ENCODE results near the gene TBC1D17.

DNA sequence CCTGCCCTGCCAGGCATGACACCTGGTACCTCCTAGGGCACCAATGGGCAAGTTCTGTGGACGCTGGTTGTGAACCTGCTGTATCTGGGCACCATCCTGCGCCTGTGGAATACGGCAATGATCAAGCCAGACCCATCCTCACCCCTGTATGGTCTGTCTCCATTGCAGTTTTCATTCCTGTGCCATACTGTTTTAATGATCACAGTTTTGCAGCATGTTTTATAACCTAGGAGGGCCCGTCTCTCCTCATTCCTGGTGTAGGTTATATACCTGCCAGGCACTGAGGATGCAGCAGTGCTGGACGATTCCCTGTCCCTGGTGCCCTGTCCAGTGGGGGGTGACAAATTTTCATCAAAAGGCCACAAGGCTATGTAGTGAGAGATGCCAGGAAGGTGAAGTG lies 5.6 kb downstream of the TBC1D17 start:
- TF ChIP-seq, protein P1, sequence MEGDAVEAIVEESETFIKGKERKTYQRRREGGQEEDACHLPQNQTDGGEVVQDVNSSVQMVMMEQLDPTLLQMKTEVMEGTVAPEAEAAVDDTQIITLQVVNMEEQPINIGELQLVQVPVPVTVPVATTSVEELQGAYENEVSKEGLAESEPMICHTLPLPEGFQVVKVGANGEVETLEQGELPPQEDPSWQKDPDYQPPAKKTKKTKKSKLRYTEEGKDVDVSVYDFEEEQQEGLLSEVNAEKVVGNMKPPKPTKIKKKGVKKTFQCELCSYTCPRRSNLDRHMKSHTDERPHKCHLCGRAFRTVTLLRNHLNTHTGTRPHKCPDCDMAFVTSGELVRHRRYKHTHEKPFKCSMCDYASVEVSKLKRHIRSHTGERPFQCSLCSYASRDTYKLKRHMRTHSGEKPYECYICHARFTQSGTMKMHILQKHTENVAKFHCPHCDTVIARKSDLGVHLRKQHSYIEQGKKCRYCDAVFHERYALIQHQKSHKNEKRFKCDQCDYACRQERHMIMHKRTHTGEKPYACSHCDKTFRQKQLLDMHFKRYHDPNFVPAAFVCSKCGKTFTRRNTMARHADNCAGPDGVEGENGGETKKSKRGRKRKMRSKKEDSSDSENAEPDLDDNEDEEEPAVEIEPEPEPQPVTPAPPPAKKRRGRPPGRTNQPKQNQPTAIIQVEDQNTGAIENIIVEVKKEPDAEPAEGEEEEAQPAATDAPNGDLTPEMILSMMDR (conservative IDR thresholded peaks at IDR 0.05; ENCODE audit: low read depth, low read length): no peak
- TF ChIP-seq EZH2 (IDR thresholded peaks at IDR 0.05; ENCODE audit: low read length, unreplicated experiment): no peak

All from PC-3 (cell line).